NB4 (cell line): ENCODE data around the gene SGPL1.

Source experiments
- DNase-seq: peaks from one replicate; pipeline ENCODE4 v3.0.0; 2010; ENCODE audit warnings: low read depth
- H3K4me3 ChIP-seq: one replicate; pipeline ENCODE4 v1.5.1; 2011; ENCODE audit warnings: mild to moderate bottlenecking, low read depth, low read length, moderate library complexity
- MYC ChIP-seq: IDR thresholded peaks from 2 replicates; pipeline ENCODE4 v1.6.1; 2011; ENCODE audit warnings: low read depth, low read length
- POLR2A ChIP-seq: IDR thresholded peaks from 2 replicates; pipeline ENCODE4 v1.6.1; 2011; ENCODE audit warnings: mild to moderate bottlenecking; ENCODE audit not compliant: insufficient read length; ENCODE audit errors: extremely low read depth
- TF ChIP-seq, protein P1 (sequence below): IDR thresholded peaks from one replicate; pipeline ENCODE4 v1.5.1; 2012; ENCODE audit warnings: low read depth, low read length
- TF ChIP-seq, protein P2 (sequence below): IDR thresholded peaks from 2 replicates; pipeline ENCODE4 v1.6.1; 2011; ENCODE audit warnings: low read depth, low read length

Gene SGPL1

DNA sequence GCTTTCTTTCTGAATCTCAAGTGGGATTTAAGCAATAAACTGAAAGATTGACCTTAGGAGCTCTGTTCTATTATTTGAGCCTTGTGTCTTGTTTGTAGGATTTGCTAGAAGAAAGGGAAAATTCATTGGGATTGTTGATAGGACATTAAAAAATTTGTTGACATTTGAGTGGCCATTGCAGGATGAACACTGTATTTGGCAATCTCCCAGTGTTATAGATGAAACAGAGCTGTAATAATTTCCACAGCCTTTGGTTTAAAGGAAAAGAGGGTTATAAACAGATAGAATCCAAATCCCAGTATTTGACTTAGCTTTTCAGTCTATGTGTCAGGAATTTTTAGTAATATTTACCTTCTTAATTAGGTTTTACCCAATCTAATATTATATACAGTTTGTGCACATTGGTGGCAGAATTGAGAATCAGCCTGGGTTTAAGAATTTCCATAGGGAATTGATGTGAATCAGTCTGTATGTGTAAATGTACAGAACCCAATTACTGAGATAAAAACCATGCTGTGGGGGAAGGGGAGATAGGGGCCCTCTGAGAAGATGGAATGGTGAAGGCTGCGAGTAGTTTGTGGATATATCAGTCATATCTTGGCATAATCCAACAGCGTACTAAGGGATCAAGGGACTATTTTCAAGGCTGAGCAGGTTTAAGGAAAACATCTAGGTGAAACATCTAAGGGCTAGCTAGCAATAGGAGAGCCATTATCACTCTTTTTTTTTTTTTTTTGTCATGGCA lies 6.5 kb downstream of the SGPL1 start:
- no peak for TF ChIP-seq POLR2A
- TF ChIP-seq MYC, result no peak
- TF ChIP-seq, protein P1, sequence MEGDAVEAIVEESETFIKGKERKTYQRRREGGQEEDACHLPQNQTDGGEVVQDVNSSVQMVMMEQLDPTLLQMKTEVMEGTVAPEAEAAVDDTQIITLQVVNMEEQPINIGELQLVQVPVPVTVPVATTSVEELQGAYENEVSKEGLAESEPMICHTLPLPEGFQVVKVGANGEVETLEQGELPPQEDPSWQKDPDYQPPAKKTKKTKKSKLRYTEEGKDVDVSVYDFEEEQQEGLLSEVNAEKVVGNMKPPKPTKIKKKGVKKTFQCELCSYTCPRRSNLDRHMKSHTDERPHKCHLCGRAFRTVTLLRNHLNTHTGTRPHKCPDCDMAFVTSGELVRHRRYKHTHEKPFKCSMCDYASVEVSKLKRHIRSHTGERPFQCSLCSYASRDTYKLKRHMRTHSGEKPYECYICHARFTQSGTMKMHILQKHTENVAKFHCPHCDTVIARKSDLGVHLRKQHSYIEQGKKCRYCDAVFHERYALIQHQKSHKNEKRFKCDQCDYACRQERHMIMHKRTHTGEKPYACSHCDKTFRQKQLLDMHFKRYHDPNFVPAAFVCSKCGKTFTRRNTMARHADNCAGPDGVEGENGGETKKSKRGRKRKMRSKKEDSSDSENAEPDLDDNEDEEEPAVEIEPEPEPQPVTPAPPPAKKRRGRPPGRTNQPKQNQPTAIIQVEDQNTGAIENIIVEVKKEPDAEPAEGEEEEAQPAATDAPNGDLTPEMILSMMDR, result no peak
- TF ChIP-seq, protein P2, sequence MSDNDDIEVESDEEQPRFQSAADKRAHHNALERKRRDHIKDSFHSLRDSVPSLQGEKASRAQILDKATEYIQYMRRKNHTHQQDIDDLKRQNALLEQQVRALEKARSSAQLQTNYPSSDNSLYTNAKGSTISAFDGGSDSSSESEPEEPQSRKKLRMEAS, result no peak
- DNase-seq, result no peak
- no peak overlapping the region for H3K4me3 ChIP-seq

DNA sequence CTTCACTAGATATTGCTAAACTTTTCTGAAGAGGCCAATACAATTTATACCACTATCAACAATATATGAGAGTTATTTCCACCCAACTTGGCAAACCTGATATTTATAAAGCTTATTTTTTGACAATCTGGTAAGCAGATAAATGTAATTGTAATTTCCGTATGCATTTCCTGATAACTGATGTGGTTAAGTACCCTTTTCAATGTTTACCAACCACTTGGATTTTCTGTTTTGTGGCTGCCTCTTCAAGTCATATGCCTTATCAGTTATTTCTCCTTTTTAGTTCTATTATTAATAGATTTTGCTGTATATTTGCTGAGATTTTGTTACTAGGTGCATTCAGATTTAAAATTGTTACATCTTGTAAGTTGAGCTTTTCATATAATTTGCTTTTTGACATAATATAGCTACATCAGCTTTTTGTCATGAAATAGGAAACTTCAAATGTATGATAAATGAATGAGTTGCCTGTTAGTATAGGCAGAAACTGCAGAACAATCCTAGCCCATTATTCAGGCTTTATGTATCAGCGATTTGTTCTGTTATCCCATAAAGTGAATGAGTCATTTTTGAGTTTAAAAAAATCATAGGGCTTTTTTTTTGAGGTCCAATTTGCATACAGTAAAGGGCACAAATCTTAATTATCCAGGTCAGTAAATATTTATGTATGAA lies 11.5 kb downstream of the SGPL1 start:
- no peak for TF ChIP-seq POLR2A
- TF ChIP-seq, protein P1, result no peak
- TF ChIP-seq MYC, result no peak
- TF ChIP-seq, protein P2, result no peak

DNA sequence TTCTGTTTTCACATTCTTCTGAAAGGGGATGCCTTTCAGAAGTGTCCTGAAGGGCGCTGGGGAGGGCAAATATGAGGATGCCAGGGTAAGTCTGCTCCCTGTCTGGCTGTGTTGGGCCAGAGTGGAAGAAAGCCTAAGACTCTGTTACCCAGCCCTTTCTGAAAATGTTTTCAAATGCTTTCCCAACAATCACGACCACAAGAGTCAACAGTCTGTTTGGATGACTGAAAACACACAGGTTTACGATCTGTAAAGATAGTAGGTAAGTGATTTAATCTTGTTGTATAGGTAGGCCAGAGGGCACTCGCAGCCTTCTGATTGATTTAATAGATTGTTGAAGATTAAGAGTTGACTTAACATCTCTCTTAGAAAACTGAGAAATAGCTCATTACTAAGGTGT lies 13.2 kb downstream of the SGPL1 start:
- DNase-seq, result no peak
- no peak overlapping the region for H3K4me3 ChIP-seq
- TF ChIP-seq, protein P2, result no peak
- TF ChIP-seq POLR2A, result no peak
- TF ChIP-seq, protein P1, result no peak
- no peak for TF ChIP-seq MYC

More for the DNA sequence above, 11.5 kb downstream of the SGPL1 start:
- no peak for DNase-seq
- H3K4me3 ChIP-seq, result no peak overlapping the region

DNA sequence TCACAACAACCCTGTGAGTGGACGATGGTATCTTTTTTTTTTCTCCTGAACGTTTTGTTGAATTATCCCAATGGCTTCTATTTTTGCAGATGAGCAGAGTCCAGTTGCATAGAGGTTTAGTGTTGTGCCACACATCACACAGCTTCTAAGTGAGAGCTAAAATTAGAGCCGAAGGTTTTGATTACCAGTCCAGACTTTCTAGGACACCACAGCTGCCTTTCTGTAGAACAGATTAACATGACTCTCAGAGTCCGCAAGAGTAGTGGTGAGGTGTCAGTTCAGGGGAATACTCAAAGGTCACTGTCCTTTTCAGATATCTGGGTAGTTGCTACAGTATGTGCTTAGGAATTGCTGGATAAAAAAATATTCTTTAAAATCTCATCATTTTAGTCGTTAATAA lies 13.8 kb downstream of the SGPL1 start:
- DNase-seq, result no peak
- no peak overlapping the region for H3K4me3 ChIP-seq
- TF ChIP-seq, protein P1, result no peak
- no peak for TF ChIP-seq POLR2A
- no peak for TF ChIP-seq MYC
- TF ChIP-seq, protein P2, result no peak

DNA sequence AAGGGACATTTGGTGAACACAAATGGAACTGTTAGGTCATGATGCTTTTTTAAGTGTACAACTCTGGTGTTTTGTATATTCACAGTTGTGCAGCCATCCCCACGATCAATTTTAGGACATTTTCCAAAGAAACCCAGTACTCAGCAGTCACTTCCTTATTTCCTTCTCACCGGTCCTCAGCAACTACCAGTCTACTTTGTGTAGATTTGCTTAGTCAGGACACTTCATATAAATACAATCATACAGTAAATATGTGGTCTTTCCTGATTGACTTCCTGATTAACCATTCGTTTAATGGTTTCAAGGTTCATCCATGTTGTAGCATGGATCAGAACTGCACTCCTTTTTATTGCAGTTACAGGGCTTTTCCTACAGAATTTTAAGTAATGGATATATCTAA lies 14.4 kb downstream of the SGPL1 start:
- no peak for TF ChIP-seq MYC
- no peak overlapping the region for H3K4me3 ChIP-seq
- peak; percentile 23 for DNase-seq

DNA sequence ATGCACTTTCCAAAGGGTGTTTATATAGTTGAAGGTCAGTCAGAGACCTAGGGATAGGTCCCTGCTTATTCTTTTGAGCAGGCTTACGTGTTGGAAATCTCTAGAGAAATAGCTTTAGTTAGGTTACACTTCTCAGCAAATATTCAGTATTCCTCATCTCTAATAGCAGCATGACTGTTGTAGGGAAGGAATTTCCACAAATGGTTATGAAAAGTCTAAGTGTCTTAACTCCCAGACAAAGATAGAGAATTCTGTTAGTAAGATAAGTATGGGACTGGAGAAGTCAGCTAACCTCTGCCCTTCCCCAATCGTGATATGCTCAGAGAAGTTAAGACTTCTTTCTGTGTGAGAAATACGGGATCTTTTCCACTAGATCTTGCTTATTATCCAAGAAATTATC lies 16.5 kb downstream of the SGPL1 start:
- TF ChIP-seq, protein P1, result no peak
- TF ChIP-seq POLR2A (no peak), MYC (no peak)
- TF ChIP-seq, protein P2, result no peak
- DNase-seq, result no peak
- no peak overlapping the region for H3K4me3 ChIP-seq
